Caco-2 (cell line): ENCODE results near the gene ARAP3. TPM values are rescaled to one million over a fixed set of nuclear protein-coding genes. Genes with fewer than 3 reads are reported as not detected.

Experiments used
- BruUV-seq: library from RNA; stranded (reverse); fragments of 400-500 nt; replicated peaks from 2 replicates; lab custom pipeline; 2021; lab: Mats Ljungman, UMichigan
- CTCF ChIA-PET: fragments of 300-600 bp; sonication (Branson Sonifier 250); formaldehyde crosslinking; loops from one replicate; lab custom pipeline; 2022; ENCODE audit warnings: antibody characterized with exemption; lab: Charles Lee
- POLR2A ChIA-PET: fragments of 300-600 bp; sonication (Branson Sonifier 250); formaldehyde crosslinking; loops from one replicate; lab custom pipeline; 2022; ENCODE audit warnings: antibody characterized with exemption; lab: Charles Lee
- DNase-seq, 2 experiments: peaks; one replicate each; pipeline versions ENCODE4 v3.0.0 to v3.0.0-alpha.2; 2020 to 2022
- H3K27me3 ChIP-seq: replicated peaks from 2 replicates; pipeline ENCODE4 v1.6.0; 2011; ENCODE audit warnings: low read length; ENCODE audit not compliant: control insufficient read depth, insufficient read depth
- H3K36me3 ChIP-seq: 2 replicates; pipeline ENCODE4 v1.5.1; 2011; ENCODE audit warnings: low read length; ENCODE audit not compliant: control insufficient read depth, insufficient read depth
- H3K4me1 ChIP-seq: fragments of 250-450 bp; sonication (Bioruptor Pico); 2 replicates; pipeline ENCODE4 v1.5.1; 2020; ENCODE audit warnings: mild to moderate bottlenecking
- H3K4me3 ChIP-seq: 2 replicates; pipeline ENCODE4 v1.5.1; 2011; ENCODE audit warnings: low read depth, mild to moderate bottlenecking, control low read depth, low read length
- H3K9me3 ChIP-seq: fragments of 250-450 bp; sonication (Bioruptor Pico); 2 replicates; pipeline ENCODE4 v1.5.1; 2020; ENCODE audit warnings: mild to moderate bottlenecking, moderate library complexity
- H3K27ac Mint-ChIP-seq: one replicate; pipeline ENCODE4 v1.8.0; 2022; ENCODE audit warnings: mixed read lengths; ENCODE audit not compliant: unreplicated experiment
- H3K27me3 Mint-ChIP-seq: one replicate; pipeline ENCODE4 v1.8.0; 2022; ENCODE audit warnings: mixed read lengths; ENCODE audit not compliant: insufficient read depth, unreplicated experiment
- H3K36me3 Mint-ChIP-seq: one replicate; pipeline ENCODE4 v1.8.0; 2022; ENCODE audit warnings: mild to moderate bottlenecking, mixed read lengths; ENCODE audit not compliant: insufficient read depth, unreplicated experiment
- H3K4me1 Mint-ChIP-seq: one replicate; pipeline ENCODE4 v1.8.0; 2022; ENCODE audit warnings: low read depth, mixed read lengths; ENCODE audit not compliant: unreplicated experiment
- H3K4me3 Mint-ChIP-seq: one replicate; pipeline ENCODE4 v1.8.0; 2022; ENCODE audit warnings: mild to moderate bottlenecking, moderate library complexity, mixed read lengths; ENCODE audit not compliant: unreplicated experiment
- H3K9me3 Mint-ChIP-seq: one replicate; pipeline ENCODE4 v1.8.0; 2022; ENCODE audit warnings: mixed read lengths; ENCODE audit not compliant: unreplicated experiment
- CTCF ChIP-seq, 2 experiments: fragments of 200-600 bp in 1 of 2; IDR thresholded peaks; 1 replicate in 1 of 2; 2 replicates in 1 of 2; pipeline versions ENCODE4 v1.5.1 to v1.8.0; 2011 to 2022; ENCODE audit warnings: antibody characterized with exemption in 1 of 2, control low read depth in 1 of 2, inconsistent platforms in 1 of 2, low read depth in 1 of 2, low read length in 1 of 2, mild to moderate bottlenecking in 1 of 2, moderate library complexity in 1 of 2; ENCODE audit not compliant: insufficient read depth in 1 of 2, severe bottlenecking in 1 of 2, unreplicated experiment in 1 of 2
- intact Hi-C: fragments of 100-400 bp; cut with micrococcal nuclease; formaldehyde crosslinking; loops from one replicate; pipeline ENCODE4 v1.10.0; 2022; ENCODE audit not compliant: unreplicated experiment
- total RNA-seq: library from RNA; stranded (reverse); gene quantifications from 2 replicates; pipeline ENCODE4 v1.2.3, GENCODE V29; 2022

ARAP3 gene
- total RNA-seq, 1 experiment from 2014 or later = 6.3 TPM

- H3K4me3 ChIP-seq = no peak overlapping the region
- H3K9me3 ChIP-seq = no peaks in the 10 kb centered on the region
- H3K4me1 Mint-ChIP-seq = no peaks in the 10 kb centered on the region
- BruUV-seq = no TSS peak
- H3K27me3 Mint-ChIP-seq = peaks cover 25% of the 10 kb centered on the region
- H3K27me3 ChIP-seq = peaks cover 1% of the 10 kb centered on the region; the same call in 1 of the 2 replicates
- no peaks in the 10 kb centered on the region; the same call in 1 of the 2 replicates for H3K4me1 ChIP-seq
- ChIA-PET POLR2A (no interaction called here), CTCF (no interaction called here)
- no peaks in the 10 kb centered on the region for H3K9me3 Mint-ChIP-seq
- H3K36me3 ChIP-seq = no peaks in the 10 kb centered on the region
- H3K36me3 Mint-ChIP-seq = no peaks in the 10 kb centered on the region
- no peak for TF ChIP-seq CTCF (IDR thresholded peaks at IDR 0.05; ENCODE audit: insufficient read depth in 1 of 2, low read depth in 1 of 2, low read length in 1 of 2, severe bottlenecking in 1 of 2, unreplicated experiment in 1 of 2)
- no peak overlapping the region for H3K4me3 Mint-ChIP-seq
- no peak for DNase-seq
- intact Hi-C loops = no loop called here
- no peak overlapping the region for H3K27ac Mint-ChIP-seq
Measured at GRCh38 chr5:141697586-141697985, 15.6 kb upstream of the ARAP3 start.

- ChIA-PET CTCF (no interaction called here), POLR2A (no interaction called here)
- no TSS peak for BruUV-seq
Measured at GRCh38 chr5:141696431-141696830, 14.4 kb upstream of the ARAP3 start.

GRCh38 chr5:141695627-141696215 is 13.7 kb upstream of the ARAP3 start:
- no TSS peak for BruUV-seq
- H3K4me3 ChIP-seq = no peak overlapping the region
- Mint-ChIP-seq H3K36me3 (no peaks in the 10 kb centered on the region), H3K4me3 (no peak overlapping the region), H3K27me3 (peaks cover 28% of the 10 kb centered on the region), H3K27ac (no peak overlapping the region), H3K4me1 (no peaks in the 10 kb centered on the region), H3K9me3 (no peaks in the 10 kb centered on the region)
- ChIA-PET CTCF (no interaction called here), POLR2A (no interaction called here)
- H3K4me1 ChIP-seq = no peaks in the 10 kb centered on the region
- TF ChIP-seq CTCF (IDR thresholded peaks at IDR 0.05; ENCODE audit: insufficient read depth in 1 of 2, low read depth in 1 of 2, low read length in 1 of 2, severe bottlenecking in 1 of 2, unreplicated experiment in 1 of 2) = no peak
- H3K36me3 ChIP-seq = no peaks in the 10 kb centered on the region
- H3K9me3 ChIP-seq = no peaks in the 10 kb centered on the region
- intact Hi-C loops = no loop called here
- DNase-seq = no peak
- no peaks in the 10 kb centered on the region for H3K27me3 ChIP-seq

More at GRCh38 chr5:141696431-141696830, 14.4 kb upstream of the ARAP3 start:
- Mint-ChIP-seq H3K27ac (no peak overlapping the region), H3K9me3 (no peaks in the 10 kb centered on the region), H3K4me3 (no peak overlapping the region), H3K27me3 (peaks cover 28% of the 10 kb centered on the region), H3K4me1 (no peaks in the 10 kb centered on the region), H3K36me3 (no peaks in the 10 kb centered on the region)
- H3K9me3 ChIP-seq = no peaks in the 10 kb centered on the region
- no peak for TF ChIP-seq CTCF (IDR thresholded peaks at IDR 0.05; ENCODE audit: insufficient read depth in 1 of 2, low read depth in 1 of 2, low read length in 1 of 2, severe bottlenecking in 1 of 2, unreplicated experiment in 1 of 2)
- no peak for DNase-seq
- peaks cover 1% of the 10 kb centered on the region; the same call in 1 of the 2 replicates for H3K27me3 ChIP-seq
- no peak overlapping the region for H3K4me3 ChIP-seq
- H3K36me3 ChIP-seq = no peaks in the 10 kb centered on the region
- intact Hi-C loops = no loop called here
- H3K4me1 ChIP-seq = no peaks in the 10 kb centered on the region
